HG02943 (cell line): ENCODE data around the gene TAPBP.
"Not testable (repeated sequence)": the region's sequence is repeated elsewhere in the genome, so short reads cannot be mapped to it uniquely, and the experiment has no call there.

Experiments
- ATAC-seq: cut with Tn5 transposase; IDR thresholded peaks from one replicate; pipeline ENCODE4 v1.9.1; 2021; ENCODE audit warnings: mild to moderate bottlenecking, low read depth, moderate library complexity; ENCODE audit not compliant: unreplicated experiment

Gene TAPBP

GRCh38 chr6:33278392-33278741 is 35.5 kb downstream of the TAPBP start:
- ATAC-seq = no peak

DNA sequence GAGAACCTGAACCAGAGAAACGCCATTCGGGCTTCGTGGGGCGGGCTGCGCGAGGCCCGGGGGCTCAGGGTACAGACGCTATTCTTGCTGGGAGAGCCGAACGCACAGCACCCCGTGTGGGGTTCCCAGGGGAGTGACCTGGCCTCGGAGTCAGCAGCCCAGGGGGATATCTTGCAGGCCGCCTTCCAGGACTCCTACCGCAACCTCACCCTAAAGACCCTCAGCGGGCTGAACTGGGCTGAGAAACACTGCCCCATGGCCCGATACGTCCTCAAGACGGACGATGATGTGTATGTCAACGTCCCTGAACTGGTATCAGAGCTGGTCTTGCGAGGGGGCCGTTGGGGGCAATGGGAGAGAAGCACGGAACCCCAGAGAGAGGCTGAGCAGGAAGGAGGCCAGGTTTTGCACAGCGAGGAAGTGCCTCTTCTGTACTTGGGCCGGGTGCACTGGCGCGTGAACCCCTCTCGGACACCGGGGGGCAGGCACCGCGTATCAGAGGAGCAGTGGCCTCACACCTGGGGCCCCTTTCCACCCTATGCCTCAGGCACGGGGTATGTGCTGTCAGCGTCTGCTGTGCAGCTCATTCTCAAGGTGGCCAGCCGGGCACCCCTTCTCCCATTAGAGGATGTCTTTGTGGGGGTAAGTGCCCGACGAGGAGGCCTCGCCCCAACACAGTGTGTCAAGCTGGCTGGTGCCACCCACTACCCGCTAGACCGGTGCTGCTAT is 36.1 kb downstream of the TAPBP start:
- no peak for ATAC-seq

GRCh38 chr6:33276864-33277662 is 36.8 kb downstream of the TAPBP start, which contains the start of gene B3GALT4:
TSS of gene B3GALT4 (plus strand) at chr6:33277123. CDS start at chr6:33277420, 297 bp downstream.
- ATAC-seq = no peak

GRCh38 chr6:33276581-33276863 is 37.4 kb downstream of the TAPBP start:
- no peak for ATAC-seq

GRCh38 chr6:33275795-33276580 is 37.9 kb downstream of the TAPBP start:
- not testable (repeated sequence) for ATAC-seq

GRCh38 chr6:33273924-33274902 is 39.7 kb downstream of the TAPBP start:
- no peak for ATAC-seq

- no peak for ATAC-seq
These were observed 40.6 kb downstream of the TAPBP start for GRCh38 chr6:33273129-33273923.

GRCh38 chr6:33272275-33273128 is 41.4 kb downstream of the TAPBP start:
- ATAC-seq = peak; percentile 19

- peak; percentile 74 for ATAC-seq
These were observed 42.2 kb downstream of the TAPBP start, which contains the start of the genes RPS18 and VPS52 for GRCh38 chr6:33271468-33272274. TSS of gene RPS18 (plus strand) at chr6:33272075. CDS start at chr6:33272120, 45 bp downstream. TSS of gene VPS52 (minus strand) at chr6:33271876. CDS start at chr6:33271675, 201 bp downstream.

DNA sequence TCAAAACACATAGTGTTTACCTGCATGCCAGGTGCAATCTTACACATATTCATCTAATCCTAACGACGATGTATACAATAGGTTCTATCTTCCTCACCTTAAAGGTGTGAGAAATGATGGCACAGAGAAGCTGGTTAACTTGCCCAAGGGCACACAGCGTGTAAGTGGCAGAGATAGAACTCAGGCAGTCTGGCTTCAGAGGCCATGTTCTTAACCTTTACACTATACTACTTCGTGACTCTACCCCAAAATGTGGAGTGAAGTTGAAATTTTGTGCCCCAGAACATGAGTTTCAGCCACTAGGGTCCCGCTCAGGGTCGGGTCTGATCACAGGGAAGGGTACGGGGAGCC is 42.8 kb downstream of the TAPBP start:
- peak; percentile 22 for ATAC-seq

DNA sequence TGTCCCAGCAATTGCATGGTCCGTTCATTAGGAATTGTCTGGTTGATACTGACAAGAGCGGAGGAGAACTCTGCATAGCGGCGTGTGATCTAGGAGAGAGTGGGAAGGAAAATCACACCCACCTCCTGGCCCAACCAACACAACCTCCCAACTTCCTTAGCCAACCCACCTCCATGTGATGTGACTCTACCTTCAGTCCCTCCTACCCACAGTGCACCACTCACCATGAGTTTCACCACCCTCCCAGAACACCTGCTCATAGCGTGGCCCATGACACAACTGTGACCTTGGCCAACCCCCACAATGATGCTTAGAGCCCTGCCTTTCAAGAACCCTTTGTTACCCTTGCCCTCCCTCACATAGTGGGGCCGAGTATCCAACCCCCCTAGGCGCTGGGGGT is 49.9 kb downstream of the TAPBP start:
- ATAC-seq = no peak

- ATAC-seq = not testable (repeated sequence)
These were observed 51.4 kb downstream of the TAPBP start for GRCh38 chr6:33262490-33262889.

- no peak for ATAC-seq
These were observed 54.8 kb downstream of the TAPBP start for GRCh38 chr6:33259032-33259431.

GRCh38 chr6:33254591-33254990 is 59.3 kb downstream of the TAPBP start:
- ATAC-seq = no peak

- ATAC-seq = no peak
These were observed 61.1 kb downstream of the TAPBP start for GRCh38 chr6:33252759-33253158.

- no peak for ATAC-seq
These were observed 62.4 kb downstream of the TAPBP start for GRCh38 chr6:33251395-33252012.

DNA sequence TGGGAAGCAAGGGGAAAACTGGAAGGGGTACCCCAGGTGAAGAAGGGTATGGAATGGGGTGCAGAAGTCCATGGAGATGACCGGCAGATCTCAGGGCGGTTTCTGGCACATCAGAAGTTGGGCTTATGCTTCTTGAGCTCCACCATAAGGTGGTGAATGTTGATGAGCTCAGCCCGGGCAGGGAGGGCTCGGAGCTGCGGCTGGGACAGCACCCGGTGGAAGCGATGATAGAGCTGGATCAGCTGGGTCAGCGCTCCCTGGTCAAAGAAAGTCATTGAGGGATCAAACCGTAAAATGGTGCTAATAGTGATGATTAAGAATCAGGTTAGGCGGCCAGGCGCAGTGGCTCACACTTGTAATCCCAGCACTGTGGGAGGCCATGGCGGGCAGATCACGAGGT is 63.1 kb downstream of the TAPBP start:
- ATAC-seq = no peak
